NB4 (cell line): Measurements from ENCODE around the gene ADARB2.

Experiments used
- DNase-seq: peaks from one replicate; pipeline ENCODE4 v3.0.0; 2010; ENCODE audit warnings: low read depth
- H3K4me3 ChIP-seq: one replicate; pipeline ENCODE4 v1.5.1; 2011; ENCODE audit warnings: mild to moderate bottlenecking, low read depth, low read length, moderate library complexity
- MYC ChIP-seq: IDR thresholded peaks from 2 replicates; pipeline ENCODE4 v1.6.1; 2011; ENCODE audit warnings: low read depth, low read length
- POLR2A ChIP-seq: IDR thresholded peaks from 2 replicates; pipeline ENCODE4 v1.6.1; 2011; ENCODE audit warnings: mild to moderate bottlenecking; ENCODE audit not compliant: insufficient read length; ENCODE audit errors: extremely low read depth
- TF ChIP-seq, protein P1 (sequence below): IDR thresholded peaks from one replicate; pipeline ENCODE4 v1.5.1; 2012; ENCODE audit warnings: low read depth, low read length
- TF ChIP-seq, protein P2 (sequence below): IDR thresholded peaks from 2 replicates; pipeline ENCODE4 v1.6.1; 2011; ENCODE audit warnings: low read depth, low read length

ADARB2 gene

DNA sequence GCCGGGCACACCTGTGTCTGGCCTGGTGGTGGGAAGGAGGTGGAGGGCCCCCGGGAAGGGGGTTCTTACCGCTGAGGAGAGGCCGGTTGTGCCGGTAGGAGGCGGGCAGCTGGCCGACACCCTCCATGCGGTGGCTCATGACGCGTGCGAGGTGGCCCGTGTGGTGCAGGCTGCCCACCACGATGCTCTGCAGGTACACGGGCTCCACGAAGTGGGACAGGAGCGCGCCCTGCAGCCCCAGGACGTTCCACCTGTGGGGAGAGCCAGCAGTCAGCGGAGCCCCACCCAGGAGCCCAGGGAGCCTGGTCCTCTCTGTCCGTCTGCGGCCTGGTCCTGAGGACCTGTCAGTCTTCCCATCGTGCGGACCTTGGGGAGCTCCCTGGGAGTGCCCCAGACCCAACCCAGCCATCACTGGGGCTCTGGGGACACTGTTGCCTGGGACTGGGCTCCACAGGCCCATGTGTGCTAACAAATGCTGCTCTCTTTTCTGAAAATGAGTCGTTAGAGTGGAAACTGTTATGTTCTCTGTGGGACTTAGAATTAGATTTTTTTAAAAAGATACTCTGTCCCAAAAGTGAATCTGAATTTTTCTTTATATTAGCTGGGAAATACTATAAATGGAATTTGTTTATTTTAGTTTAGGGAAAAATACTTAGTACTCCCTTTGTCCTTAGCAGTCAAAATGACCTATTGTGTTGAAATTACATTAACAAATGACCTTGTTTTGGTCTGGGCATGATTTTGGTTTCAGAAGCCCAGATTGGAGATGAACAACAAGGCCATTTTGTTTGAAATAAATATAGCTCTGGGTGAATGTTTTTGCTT is 537.2 kb downstream of the ADARB2 start:
- H3K4me3 ChIP-seq: no peak overlapping the region
- DNase-seq: no peak
- TF ChIP-seq, protein P1, sequence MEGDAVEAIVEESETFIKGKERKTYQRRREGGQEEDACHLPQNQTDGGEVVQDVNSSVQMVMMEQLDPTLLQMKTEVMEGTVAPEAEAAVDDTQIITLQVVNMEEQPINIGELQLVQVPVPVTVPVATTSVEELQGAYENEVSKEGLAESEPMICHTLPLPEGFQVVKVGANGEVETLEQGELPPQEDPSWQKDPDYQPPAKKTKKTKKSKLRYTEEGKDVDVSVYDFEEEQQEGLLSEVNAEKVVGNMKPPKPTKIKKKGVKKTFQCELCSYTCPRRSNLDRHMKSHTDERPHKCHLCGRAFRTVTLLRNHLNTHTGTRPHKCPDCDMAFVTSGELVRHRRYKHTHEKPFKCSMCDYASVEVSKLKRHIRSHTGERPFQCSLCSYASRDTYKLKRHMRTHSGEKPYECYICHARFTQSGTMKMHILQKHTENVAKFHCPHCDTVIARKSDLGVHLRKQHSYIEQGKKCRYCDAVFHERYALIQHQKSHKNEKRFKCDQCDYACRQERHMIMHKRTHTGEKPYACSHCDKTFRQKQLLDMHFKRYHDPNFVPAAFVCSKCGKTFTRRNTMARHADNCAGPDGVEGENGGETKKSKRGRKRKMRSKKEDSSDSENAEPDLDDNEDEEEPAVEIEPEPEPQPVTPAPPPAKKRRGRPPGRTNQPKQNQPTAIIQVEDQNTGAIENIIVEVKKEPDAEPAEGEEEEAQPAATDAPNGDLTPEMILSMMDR: no peak
- TF ChIP-seq, protein P2, sequence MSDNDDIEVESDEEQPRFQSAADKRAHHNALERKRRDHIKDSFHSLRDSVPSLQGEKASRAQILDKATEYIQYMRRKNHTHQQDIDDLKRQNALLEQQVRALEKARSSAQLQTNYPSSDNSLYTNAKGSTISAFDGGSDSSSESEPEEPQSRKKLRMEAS: no peak
- TF ChIP-seq POLR2A (no peak), MYC (no peak)

DNA sequence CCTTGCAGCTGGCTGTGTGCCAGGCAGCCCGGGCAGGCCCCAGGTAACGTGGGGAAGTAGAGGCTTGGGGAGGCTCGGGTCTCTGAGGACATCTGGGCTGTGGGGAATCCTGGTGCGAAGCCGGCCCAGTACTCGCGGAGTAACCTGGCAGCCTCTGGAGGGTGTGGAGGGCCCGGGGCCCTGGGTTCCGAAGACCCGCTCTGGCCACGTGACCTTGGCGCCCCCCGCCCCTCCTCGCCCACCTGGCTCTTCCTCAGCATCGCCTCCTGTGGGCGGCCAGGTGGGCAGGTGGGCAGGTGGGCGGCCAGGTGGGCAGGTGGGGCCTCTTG is 538.0 kb downstream of the ADARB2 start:
- no peak for DNase-seq
- TF ChIP-seq, protein P1: no peak
- TF ChIP-seq MYC (no peak), POLR2A (no peak)
- TF ChIP-seq, protein P2: no peak

DNA sequence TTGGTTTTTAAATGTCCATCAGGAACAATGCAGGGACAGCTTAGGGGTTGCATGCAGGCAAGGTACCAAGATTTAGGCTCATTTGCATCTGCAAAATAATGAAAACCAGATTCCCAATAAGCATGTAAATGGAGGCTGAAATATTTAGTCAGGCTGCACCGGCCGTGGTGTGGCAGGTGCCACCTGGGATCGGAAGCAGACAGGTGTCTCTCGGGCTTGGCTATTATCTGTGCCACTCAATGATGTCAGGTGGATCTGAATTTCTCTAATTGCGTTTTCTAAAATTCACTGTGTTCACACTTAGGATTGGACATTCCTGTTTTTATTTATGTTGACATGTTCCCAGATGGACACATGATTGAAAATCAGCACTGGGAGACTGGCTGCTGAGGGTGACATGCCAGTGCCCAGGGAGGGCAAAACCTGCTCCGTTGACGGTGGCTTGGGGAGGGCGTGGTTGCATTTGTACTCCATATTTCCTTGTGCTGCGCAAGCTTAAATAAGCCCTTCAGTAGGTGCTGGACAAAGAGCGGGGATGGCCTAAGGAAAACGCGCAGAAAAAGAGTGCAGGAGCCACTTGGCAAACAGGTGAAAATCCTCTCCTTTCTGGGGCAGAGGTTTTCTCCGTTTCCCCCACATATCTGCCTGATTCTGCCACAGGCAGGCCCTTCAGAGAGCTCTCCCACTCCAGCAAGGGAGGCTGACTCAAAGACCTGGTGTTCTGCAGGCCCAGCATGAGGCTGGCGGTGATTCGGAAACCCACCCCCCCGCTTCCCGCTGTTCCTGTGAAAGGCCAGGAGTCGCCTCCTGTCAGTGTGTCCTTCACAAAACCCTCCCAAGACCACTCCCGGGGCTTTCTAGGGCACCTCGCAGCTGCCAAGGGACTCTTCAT is 538.6 kb downstream of the ADARB2 start:
- no peak overlapping the region for H3K4me3 ChIP-seq
- DNase-seq: no peak
- TF ChIP-seq POLR2A (no peak), MYC (no peak)
- TF ChIP-seq, protein P1: no peak
- TF ChIP-seq, protein P2: no peak

More for the DNA sequence above, 538.0 kb downstream of the ADARB2 start:
- no peak overlapping the region for H3K4me3 ChIP-seq

DNA sequence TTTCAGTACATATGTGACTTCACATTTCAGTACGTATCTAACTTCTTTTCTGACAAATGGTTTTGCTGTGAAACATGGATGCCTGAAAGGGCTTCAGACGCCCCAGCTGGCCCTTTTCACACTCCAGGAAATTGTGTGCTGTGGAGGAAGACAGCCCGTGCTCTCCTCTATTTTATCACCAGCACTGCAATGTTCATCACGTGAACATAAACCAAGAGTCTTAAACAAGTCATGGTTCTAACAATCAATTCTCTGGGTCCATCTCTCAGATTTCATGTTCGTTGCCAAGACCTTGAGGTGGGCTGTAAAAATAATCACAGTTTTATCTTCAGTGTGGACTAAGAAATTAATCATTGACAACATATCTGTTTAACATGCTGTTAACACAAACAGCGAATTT is 539.9 kb downstream of the ADARB2 start:
- H3K4me3 ChIP-seq: no peak overlapping the region
- TF ChIP-seq POLR2A (no peak), MYC (no peak)
- TF ChIP-seq, protein P1: no peak
- TF ChIP-seq, protein P2: no peak
- DNase-seq: no peak

DNA sequence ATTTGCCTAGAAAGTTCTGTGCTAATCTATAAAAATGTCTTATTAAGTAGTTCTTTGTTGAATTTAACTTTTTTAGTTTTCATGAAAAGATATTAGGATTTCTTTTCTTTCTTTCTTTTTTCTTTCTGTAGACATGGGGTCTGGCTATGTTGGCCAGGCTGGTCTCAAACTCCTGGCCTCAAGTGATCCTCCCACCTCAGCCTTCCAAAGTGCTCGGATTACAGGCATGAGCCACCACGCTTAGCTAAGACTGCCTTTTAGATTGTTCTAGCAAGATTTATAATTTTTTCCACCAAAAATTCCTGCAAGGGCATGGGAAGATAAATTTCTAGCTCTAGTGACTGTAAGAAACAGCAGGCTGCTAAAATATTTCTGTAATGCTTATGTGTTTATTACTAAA is 540.7 kb downstream of the ADARB2 start:
- TF ChIP-seq, protein P2: no peak
- no peak for TF ChIP-seq MYC
- TF ChIP-seq, protein P1: no peak
- TF ChIP-seq POLR2A: no peak
- no peak for DNase-seq
- H3K4me3 ChIP-seq: no peak overlapping the region
